Skeletal muscle satellite cell (primary cell): ENCODE data around the gene HNRNPAB.

ENCODE experiments used
- H3K27me3 ChIP-seq: 2 replicates; pipeline ENCODE4 v1.7.0; 2013; ENCODE audit warnings: low read length; ENCODE audit not compliant: control insufficient read depth, insufficient read depth
- H3K36me3 ChIP-seq: 2 replicates; pipeline ENCODE4 v1.7.0; 2013; ENCODE audit warnings: mild to moderate bottlenecking, control low read depth, low read length; ENCODE audit not compliant: insufficient read depth
- H3K4me1 ChIP-seq: 2 replicates; pipeline ENCODE4 v1.7.0; 2013; ENCODE audit warnings: low read length; ENCODE audit not compliant: control insufficient read depth, insufficient read depth
- H3K4me2 ChIP-seq: 2 replicates; pipeline ENCODE4 v1.7.0; 2013; ENCODE audit warnings: mild to moderate bottlenecking, low read length
- H3K4me3 ChIP-seq: 2 replicates; pipeline ENCODE4 v1.7.0; 2013; ENCODE audit warnings: low read length
- H3K9ac ChIP-seq: 2 replicates; pipeline ENCODE4 v1.7.0; 2013; ENCODE audit warnings: mild to moderate bottlenecking, low read depth, low read length, moderate library complexity
- H3K9me3 ChIP-seq: replicated peaks from 2 replicates; pipeline ENCODE4 v1.7.0; 2013; ENCODE audit warnings: mild to moderate bottlenecking, control low read depth, low read length

Gene HNRNPAB

GRCh38 chr5:178207917-178208280, 3.6 kb downstream of the HNRNPAB start:
- Histone ChIP-seq H3K9me3 (no peaks in the 10 kb centered on the region), H3K4me2 (peak overlapping the region; percentile 86), H3K9ac (no peak overlapping the region), H3K4me1 (peaks cover 19% of the 10 kb centered on the region), H3K27me3 (no peaks in the 10 kb centered on the region), H3K36me3 (peaks cover 75% of the 10 kb centered on the region), H3K4me3 (no peak overlapping the region)

DNA sequence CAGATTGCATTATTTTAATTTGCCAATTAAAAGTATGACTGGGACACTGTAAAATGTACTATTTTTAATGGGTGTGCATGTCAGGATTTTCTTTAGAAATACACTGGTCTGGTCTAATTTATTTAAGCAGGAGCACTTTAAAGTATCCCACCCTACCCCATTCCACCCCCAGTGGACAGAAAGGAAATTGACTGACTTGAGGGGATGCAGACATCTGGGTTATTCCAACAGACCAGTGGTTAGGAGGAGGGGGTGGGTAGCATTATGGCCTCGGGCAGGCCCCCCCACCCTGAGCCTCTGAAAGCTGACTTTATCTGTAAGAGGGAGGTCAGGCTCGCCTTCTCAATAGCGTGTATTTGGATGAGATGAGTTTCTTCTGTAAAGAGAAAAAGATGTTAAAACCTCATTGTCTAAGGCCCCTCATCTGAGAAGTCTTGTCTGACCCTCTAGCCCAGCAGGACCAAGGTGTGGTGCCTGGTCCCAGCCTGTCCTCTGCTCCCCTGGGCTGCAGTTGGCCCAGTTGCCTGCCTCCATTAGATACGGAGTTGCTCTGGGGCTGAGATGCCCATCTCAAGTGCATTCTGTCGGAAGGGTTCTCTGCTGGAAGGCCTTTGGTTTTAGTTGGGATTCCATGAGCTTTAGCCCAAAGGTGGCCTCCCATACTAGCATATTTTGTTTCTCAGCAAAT, 4.4 kb downstream of the HNRNPAB start:
- peaks cover 82% of the 10 kb centered on the region for H3K36me3 ChIP-seq
- H3K27me3 ChIP-seq = no peaks in the 10 kb centered on the region
- no peak overlapping the region for H3K4me2 ChIP-seq
- no peak overlapping the region for H3K9ac ChIP-seq
- no peaks in the 10 kb centered on the region for H3K9me3 ChIP-seq
- H3K4me1 ChIP-seq = peaks cover 19% of the 10 kb centered on the region
- no peak overlapping the region for H3K4me3 ChIP-seq

DNA sequence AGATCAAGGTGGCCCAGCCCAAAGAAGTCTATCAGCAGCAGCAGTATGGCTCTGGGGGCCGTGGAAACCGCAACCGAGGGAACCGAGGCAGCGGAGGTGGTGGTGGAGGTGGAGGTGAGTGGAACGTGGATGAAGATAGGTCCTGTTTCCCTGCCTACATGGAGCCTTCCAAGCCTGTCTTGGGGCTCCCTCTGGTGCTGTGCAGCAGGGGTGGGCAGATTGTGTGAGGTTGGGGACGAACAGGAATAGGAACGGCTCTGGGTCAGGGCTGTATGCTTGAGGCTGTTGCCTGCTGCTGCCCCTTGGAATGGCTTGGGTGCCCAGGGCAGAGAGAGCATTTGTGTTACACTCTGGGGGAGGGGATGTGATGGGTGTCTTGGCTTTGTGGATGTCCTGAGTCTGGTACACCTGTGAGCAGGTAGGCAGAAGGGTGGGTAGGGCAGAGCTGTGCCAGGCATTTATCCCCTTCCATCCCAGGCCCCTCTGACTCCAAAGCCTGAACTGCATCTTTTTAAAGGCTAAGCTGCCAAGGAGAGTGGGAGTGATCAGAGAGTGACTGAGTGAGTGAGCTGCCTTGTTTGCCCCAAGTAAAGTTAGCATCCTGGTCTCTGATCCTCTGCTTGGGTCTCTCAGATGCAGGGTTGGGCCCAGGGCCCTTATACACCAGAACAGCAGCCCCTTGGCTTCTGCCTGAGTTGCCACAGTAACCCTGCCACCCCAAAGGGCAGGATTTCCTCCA, 5.2 kb downstream of the HNRNPAB start:
- Histone ChIP-seq H3K4me2 (no peak overlapping the region), H3K36me3 (peaks cover 90% of the 10 kb centered on the region), H3K4me1 (peaks cover 19% of the 10 kb centered on the region), H3K4me3 (no peak overlapping the region), H3K9ac (no peak overlapping the region), H3K9me3 (no peaks in the 10 kb centered on the region), H3K27me3 (no peaks in the 10 kb centered on the region)

- peaks cover 93% of the 10 kb centered on the region for H3K36me3 ChIP-seq
- no peak overlapping the region for H3K4me3 ChIP-seq
- H3K4me1 ChIP-seq = peaks cover 19% of the 10 kb centered on the region
- no peaks in the 10 kb centered on the region for H3K27me3 ChIP-seq
- no peaks in the 10 kb centered on the region for H3K9me3 ChIP-seq
- no peak overlapping the region for H3K4me2 ChIP-seq
- H3K9ac ChIP-seq = no peak overlapping the region
Observed at GRCh38 chr5:178210073-178210535, 5.8 kb downstream of the HNRNPAB start.

GRCh38 chr5:178210686-178211085, 6.4 kb downstream of the HNRNPAB start:
- no peak overlapping the region for H3K9ac ChIP-seq
- H3K4me1 ChIP-seq = peaks cover 19% of the 10 kb centered on the region
- no peaks in the 10 kb centered on the region for H3K27me3 ChIP-seq
- no peaks in the 10 kb centered on the region for H3K9me3 ChIP-seq
- H3K36me3 ChIP-seq = peaks cover 92% of the 10 kb centered on the region
- H3K4me2 ChIP-seq = no peak overlapping the region
- no peak overlapping the region for H3K4me3 ChIP-seq

DNA sequence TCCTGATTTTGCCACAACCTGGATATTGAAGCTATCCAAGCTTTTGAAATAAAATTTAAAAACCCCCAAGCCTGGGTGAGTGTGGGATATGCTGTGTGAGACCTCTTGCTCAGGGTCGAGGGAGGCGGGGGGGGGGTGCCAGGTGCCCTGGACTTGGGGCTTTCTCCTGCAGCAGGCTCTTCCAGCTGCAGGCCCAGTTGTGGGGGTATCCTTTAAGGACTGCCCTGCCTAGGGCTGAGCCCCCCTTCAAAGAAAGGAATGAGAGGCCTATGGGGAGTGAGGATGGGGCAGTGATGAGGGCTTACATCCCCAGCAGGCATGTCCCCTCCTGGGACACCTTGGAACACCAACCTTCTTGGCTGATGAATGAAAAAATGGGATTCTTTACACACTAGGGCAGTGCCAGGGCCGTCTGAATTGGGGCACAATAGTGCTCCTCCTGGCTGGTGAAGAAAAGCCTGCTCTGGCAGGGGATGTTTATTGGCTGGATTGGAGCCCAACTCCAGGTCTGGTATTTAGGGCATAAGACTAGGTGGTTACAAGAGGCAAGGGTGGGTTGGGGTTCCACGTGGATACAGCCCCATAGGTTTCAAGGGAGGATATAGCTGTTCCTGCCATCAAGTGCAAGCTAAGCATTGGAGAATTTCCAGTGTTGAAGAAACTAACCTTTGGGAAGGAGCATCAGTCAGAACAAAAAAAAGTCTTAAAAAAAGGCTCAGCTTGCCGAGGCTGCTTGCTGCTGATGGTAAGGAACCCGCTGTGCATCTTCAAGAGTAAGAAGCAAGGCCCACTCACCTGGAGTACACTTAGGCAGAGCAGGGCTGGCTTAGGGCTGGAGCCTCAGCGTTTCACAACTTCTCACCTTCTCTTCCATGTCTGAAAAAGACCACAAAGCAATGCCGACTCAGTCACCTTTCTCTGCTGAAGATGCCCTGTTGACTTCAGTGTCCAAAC, 7.0 kb downstream of the HNRNPAB start:
- Histone ChIP-seq H3K4me3 (no peak overlapping the region), H3K4me2 (no peak overlapping the region), H3K4me1 (peaks cover 15% of the 10 kb centered on the region)

DNA sequence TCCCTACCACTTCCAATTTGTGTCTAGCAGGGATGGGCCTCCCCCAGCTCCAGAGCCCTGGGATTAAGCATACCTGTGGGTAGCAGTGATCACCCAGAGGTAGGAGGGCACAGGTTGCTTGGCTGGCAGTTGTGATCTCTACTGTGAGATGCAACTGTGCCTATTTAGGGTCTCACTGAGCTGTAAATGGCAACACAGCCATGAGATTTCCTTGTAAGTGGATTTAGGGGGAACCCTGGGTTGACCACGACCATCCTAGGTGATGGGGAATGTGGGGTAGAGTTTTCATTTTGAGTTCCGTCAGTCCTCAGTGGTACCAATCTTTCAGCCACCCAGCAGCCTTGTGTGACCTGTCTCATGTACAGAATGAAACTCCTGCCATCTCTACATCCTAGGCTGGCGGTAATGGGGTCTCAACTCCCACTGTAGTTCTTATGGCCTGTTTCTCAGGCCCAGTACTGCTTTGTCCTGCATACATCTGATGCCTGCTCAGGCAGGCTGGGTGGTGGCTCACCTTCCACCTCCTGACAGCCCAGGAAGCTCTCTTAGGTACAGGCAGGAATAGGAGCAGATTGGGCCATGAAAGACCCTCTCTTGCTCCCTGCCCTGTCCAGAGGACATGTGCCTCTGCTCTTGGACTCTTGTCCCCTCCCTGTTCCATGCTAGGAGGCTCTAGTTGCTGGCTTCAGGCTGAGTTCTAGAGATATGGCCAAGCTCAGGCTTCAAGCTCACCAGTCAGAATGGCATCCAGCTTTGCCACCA, 8.1 kb downstream of the HNRNPAB start:
- Histone ChIP-seq H3K4me1 (peaks cover 4% of the 10 kb centered on the region), H3K36me3 (peaks cover 90% of the 10 kb centered on the region), H3K9me3 (no peaks in the 10 kb centered on the region), H3K4me2 (no peak overlapping the region), H3K9ac (no peak overlapping the region), H3K4me3 (no peak overlapping the region), H3K27me3 (no peaks in the 10 kb centered on the region)

More for the DNA sequence above, 7.0 kb downstream of the HNRNPAB start:
- H3K9ac ChIP-seq = no peak overlapping the region
- peaks cover 92% of the 10 kb centered on the region for H3K36me3 ChIP-seq
- no peaks in the 10 kb centered on the region for H3K9me3 ChIP-seq
- no peaks in the 10 kb centered on the region for H3K27me3 ChIP-seq

- Histone ChIP-seq H3K9ac (no peak overlapping the region), H3K36me3 (peaks cover 84% of the 10 kb centered on the region), H3K4me2 (no peak overlapping the region), H3K4me3 (no peak overlapping the region), H3K4me1 (peaks cover 1% of the 10 kb centered on the region), H3K9me3 (no peaks in the 10 kb centered on the region), H3K27me3 (no peaks in the 10 kb centered on the region)
Observed at GRCh38 chr5:178213003-178213461, 8.7 kb downstream of the HNRNPAB start.

DNA sequence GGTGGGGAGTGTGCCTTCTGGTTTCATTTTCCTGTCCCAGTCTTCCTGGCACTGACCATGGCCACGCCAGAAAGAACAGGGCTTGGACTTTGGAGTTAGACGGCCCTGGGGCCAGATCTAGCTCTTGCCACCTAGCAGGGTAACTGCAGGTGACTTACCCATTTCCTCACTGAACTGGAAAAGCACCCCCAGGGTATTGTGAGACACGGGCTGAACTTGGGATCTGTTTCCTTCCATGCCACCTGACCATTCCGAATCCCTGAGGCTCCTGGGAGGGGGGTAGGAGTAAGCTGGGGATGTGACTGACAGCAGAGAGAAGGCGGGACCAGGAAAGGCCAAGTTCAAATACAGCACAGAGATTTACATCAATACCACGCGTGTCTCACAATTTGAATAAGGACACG, 9.4 kb downstream of the HNRNPAB start:
- no peaks in the 10 kb centered on the region for H3K27me3 ChIP-seq
- H3K9ac ChIP-seq = no peak overlapping the region
- H3K4me2 ChIP-seq = no peak overlapping the region
- H3K9me3 ChIP-seq = no peaks in the 10 kb centered on the region
- H3K4me1 ChIP-seq = no peaks in the 10 kb centered on the region
- H3K4me3 ChIP-seq = no peak overlapping the region
- H3K36me3 ChIP-seq = peaks cover 77% of the 10 kb centered on the region

- Histone ChIP-seq H3K9ac (no peak overlapping the region), H3K4me3 (no peak overlapping the region), H3K27me3 (no peaks in the 10 kb centered on the region), H3K4me2 (no peak overlapping the region), H3K4me1 (no peaks in the 10 kb centered on the region), H3K9me3 (no peaks in the 10 kb centered on the region), H3K36me3 (peaks cover 72% of the 10 kb centered on the region)
Observed at GRCh38 chr5:178214160-178214803, 9.9 kb downstream of the HNRNPAB start.
